ENCODE results near the gene UQCC2.

Gene UQCC2

GRCh38 chr6:33694977-33695376 is 16.5 kb downstream of the UQCC2 start:
- TF ChIP-seq, protein P1, sequence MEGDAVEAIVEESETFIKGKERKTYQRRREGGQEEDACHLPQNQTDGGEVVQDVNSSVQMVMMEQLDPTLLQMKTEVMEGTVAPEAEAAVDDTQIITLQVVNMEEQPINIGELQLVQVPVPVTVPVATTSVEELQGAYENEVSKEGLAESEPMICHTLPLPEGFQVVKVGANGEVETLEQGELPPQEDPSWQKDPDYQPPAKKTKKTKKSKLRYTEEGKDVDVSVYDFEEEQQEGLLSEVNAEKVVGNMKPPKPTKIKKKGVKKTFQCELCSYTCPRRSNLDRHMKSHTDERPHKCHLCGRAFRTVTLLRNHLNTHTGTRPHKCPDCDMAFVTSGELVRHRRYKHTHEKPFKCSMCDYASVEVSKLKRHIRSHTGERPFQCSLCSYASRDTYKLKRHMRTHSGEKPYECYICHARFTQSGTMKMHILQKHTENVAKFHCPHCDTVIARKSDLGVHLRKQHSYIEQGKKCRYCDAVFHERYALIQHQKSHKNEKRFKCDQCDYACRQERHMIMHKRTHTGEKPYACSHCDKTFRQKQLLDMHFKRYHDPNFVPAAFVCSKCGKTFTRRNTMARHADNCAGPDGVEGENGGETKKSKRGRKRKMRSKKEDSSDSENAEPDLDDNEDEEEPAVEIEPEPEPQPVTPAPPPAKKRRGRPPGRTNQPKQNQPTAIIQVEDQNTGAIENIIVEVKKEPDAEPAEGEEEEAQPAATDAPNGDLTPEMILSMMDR (conservative IDR thresholded peaks at IDR 0.05; ENCODE audit: low read length): no peak
- H3K4me3 ChIP-seq (ENCODE audit: low read length): no peak overlapping the region
- DNase-seq (ENCODE audit: low read depth): no peak

GRCh38 chr6:33694401-33694931 is 17.0 kb downstream of the UQCC2 start:
- DNase-seq (ENCODE audit: low read depth): peak; percentile 69
- TF ChIP-seq, protein P1 (conservative IDR thresholded peaks at IDR 0.05; ENCODE audit: low read length): no peak
- no peak overlapping the region for H3K4me3 ChIP-seq (ENCODE audit: low read length)

DNA sequence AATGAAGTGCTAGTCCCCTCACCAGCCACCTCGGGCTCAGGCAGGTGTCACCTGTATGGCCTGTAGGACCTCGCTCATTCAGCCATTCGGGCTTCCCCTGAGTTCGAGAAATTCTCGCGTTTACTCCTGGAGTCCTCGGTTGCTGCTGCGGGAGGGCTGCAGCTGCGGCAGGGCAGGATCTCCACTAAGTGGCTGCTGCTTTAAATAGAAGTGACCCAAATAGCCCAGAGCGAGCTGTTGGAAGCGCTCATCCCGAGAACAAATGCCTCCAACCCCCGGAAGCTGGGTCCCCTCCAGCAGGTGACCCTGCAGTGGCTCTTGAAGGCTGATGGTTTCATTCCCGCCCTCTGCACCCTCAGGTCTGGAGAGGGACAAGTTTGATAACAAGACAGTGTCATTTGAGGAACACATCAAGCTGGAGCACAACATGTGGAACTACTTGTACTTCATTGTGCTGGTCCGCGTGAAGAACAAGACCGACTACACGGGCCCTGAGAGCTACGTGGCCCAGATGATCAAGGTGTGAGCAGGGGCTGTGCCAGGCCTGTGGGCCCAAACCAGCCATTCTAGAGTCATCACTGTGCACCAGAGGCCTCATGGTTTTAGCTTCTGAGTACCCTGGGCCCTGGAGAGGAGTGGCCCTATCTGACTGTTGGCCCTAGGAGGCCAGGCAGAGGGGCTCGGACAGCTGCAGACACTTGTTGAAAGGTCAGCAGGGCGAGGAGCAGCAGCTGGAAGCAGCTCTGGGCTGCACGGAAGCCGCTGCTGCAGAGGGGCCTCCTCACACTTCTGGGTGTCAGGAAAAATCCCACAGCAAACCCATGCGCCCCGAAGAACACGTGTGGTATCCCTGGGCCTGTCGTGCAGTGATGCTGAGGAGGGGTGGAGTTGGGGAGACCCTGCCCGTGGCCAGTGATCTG is 18.1 kb downstream of the UQCC2 start:
- no peak for DNase-seq (ENCODE audit: low read depth)
- TF ChIP-seq, protein P1 (conservative IDR thresholded peaks at IDR 0.05; ENCODE audit: low read length): no peak
- no peak overlapping the region for H3K4me3 ChIP-seq (ENCODE audit: low read length)

DNA sequence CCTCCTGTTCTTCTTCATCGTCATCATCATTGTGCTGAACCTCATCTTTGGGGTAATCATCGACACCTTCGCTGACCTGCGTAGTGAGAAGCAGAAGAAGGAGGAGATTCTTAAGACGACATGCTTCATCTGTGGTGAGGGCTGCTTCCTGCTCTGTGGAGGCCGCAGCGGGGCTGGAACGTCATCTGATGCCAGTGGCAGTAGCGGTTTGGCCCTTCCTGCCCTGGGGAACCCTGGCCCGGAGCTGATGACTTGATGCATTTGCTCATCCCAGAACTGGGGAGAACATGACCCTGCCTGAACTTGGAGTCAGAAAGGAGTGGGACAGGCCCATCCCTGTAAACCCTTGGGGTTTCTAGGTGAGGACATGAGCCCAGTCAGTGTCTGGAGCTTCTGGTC is 18.7 kb downstream of the UQCC2 start:
- H3K4me3 ChIP-seq (ENCODE audit: low read length): no peak overlapping the region
- peak; percentile 80 for DNase-seq (ENCODE audit: low read depth)
- TF ChIP-seq, protein P1 (conservative IDR thresholded peaks at IDR 0.05; ENCODE audit: low read length): no peak

DNA sequence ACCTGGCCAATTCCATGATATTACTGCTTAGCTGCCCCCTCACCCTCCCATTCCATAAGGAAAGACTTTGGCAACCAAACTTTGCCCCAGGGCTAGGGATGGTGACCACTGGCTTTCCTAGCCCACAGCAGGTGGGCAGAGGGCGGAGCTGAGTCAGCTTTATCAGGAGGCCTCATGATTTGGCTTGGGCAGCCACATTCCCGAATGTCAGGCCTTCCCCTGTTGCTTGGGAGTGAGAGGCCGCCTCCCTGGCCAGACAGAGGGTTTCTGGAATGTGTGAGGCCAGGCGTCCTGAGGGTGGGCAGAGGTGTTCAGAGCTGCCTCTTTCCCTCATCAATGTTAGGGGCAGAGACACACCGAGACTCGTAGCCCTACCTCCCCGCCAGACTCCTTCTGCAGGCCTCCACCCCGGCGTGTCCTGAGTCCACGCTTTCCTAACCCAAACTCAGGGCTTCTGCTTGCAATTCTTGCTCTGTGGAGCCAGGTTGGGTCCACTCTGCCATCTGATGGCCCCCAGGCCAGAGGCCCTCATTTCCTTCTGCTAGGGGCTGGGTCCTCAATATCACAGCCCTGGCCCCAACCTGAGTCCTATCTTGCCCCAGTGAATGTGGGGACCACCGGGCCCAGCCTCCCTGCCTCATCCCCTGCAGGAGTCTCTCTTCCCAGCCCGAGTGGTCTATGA is 19.3 kb downstream of the UQCC2 start:
- TF ChIP-seq, protein P1 (conservative IDR thresholded peaks at IDR 0.05; ENCODE audit: low read length): no peak
- no peak overlapping the region for H3K4me3 ChIP-seq (ENCODE audit: low read length)
- DNase-seq (ENCODE audit: low read depth): peak; percentile 27

DNA sequence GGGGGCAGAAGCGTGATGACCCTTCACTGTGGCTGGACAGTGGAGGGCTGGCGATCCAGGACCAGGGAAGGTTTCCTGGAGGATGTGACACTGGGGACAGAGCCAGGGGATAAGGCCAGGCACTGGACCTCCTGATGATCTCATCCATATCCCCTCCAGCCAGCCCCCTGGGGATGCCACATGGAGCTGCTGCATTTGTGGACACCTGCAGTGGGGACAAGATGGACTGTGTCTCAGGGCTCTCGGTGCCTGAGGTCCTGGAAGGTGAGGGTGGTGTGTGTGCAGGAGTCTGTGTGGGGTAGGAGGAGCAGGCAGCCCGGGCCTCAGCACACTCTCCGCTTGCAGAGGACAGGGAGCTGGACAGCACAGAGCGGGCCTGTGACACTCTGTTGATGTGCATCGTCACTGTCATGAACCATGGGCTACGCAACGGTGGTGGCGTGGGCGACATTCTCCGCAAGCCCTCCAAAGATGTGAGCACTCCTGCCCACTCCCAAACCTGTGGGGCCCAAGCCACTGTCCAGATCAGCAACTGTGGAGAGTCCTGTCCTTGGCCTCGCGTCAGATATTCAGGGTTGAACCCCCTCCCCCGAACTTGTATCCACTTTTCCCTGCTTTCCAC is 19.9 kb downstream of the UQCC2 start:
- H3K4me3 ChIP-seq (ENCODE audit: low read length): no peak overlapping the region
- TF ChIP-seq, protein P1 (conservative IDR thresholded peaks at IDR 0.05; ENCODE audit: low read length): no peak
- no peak for DNase-seq (ENCODE audit: low read depth)
